Chondrocyte (in vitro differentiated cells): ENCODE data around the gene OR7D4. TPM values are rescaled to one million over a fixed set of nuclear protein-coding genes. Genes with fewer than 3 reads are reported as not detected.

ENCODE experiments used
- DNase-seq: peaks from one replicate; pipeline ENCODE4 v3.0.0; 2021; ENCODE audit warnings: mixed read lengths, low spot score
- H3K27ac Mint-ChIP-seq: one replicate; pipeline ENCODE4 v1.8.0; 2021; ENCODE audit warnings: mild to moderate bottlenecking, moderate library complexity, mixed read lengths; ENCODE audit not compliant: unreplicated experiment
- H3K27me3 Mint-ChIP-seq: 2 replicates; pipeline ENCODE4 v1.8.0; 2021; ENCODE audit warnings: low read depth, mixed read lengths
- H3K36me3 Mint-ChIP-seq: 2 replicates; pipeline ENCODE4 v1.8.0; 2021; ENCODE audit warnings: low read depth, mixed read lengths
- H3K4me1 Mint-ChIP-seq: 2 replicates; pipeline ENCODE4 v1.8.0; 2021; ENCODE audit warnings: low read depth, mild to moderate bottlenecking, mixed read lengths
- H3K4me3 Mint-ChIP-seq: one replicate; pipeline ENCODE4 v1.8.0; 2021; ENCODE audit warnings: mild to moderate bottlenecking, moderate library complexity, mixed read lengths; ENCODE audit not compliant: unreplicated experiment
- H3K9me3 Mint-ChIP-seq: 2 replicates; pipeline ENCODE4 v1.8.0; 2021; ENCODE audit warnings: low read depth, mixed read lengths
- CTCF ChIP-seq: fragments of 200-600 bp; sonication (generic); IDR thresholded peaks from 2 replicates; pipeline ENCODE4 v1.5.0; 2021; ENCODE audit warnings: antibody characterized with exemption, mild to moderate bottlenecking, moderate library complexity
- total RNA-seq: library from RNA; stranded (reverse); gene quantifications from 3 replicates; pipeline ENCODE4 v1.2.1, GENCODE V29; 2021

OR7D4 gene
- total RNA-seq, 1 donor from 2014 or later: not detected

DNA sequence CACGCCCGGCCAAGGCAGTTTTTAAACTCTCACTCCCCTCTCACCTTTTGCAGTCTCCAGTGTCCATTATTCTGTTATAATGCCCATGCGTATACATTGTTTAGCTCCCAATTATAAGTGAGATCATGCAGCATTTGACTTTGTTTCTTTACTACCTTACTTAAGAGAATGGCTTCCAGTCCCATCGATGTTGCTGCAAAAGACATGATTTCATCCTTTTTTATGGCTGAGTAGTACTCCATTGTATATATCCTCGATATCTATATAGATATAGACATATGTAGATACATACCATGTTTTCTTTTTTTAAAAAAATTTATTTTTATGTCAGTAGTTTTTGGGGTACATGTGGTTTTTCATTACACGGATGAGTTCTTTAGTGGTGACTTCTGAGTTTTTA, 32.2 kb downstream of the OR7D4 start:
- Mint-ChIP-seq H3K4me1 (no peaks in the 10 kb centered on the region), H3K27me3 (no peaks in the 10 kb centered on the region), H3K4me3 (no peak overlapping the region), H3K27ac (no peak overlapping the region), H3K36me3 (peaks cover 11% of the 10 kb centered on the region), H3K9me3 (peaks cover 14% of the 10 kb centered on the region)
- no peak for TF ChIP-seq CTCF
- DNase-seq: no peak

GRCh38 chr19:9183000-9183399, 36.4 kb downstream of the OR7D4 start:
- DNase-seq: no peak
- Mint-ChIP-seq H3K27me3 (no peaks in the 10 kb centered on the region), H3K36me3 (peaks cover 13% of the 10 kb centered on the region), H3K27ac (no peak overlapping the region), H3K9me3 (peaks cover 14% of the 10 kb centered on the region), H3K4me1 (no peaks in the 10 kb centered on the region), H3K4me3 (no peak overlapping the region)
- no peak for TF ChIP-seq CTCF

DNA sequence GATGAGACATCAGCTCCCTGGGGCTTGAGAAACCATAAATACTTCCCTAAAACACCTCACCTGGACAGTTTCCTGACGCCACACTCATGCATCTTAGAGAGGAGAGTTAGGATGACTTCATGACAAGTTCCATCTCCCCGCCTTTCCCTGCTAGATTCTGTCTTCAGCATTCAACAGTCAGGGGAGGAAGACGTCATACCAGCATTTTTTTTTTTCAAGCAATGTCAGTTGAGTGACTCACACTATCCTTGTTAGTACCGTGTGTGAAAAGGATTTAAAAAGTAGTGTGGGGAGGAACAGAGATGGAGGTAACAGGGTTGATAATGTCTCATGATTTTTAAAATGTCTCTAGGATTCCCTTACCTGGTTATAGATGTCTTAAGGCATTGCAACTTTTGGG, 40.5 kb downstream of the OR7D4 start, which contains the start of gene OR7D2:
TSS of gene OR7D2 (plus strand) at position 79 of the 400 bp plus-strand sequence. CDS start 6,803 bp downstream, outside the sequence.
- no peaks in the 10 kb centered on the region for H3K27me3 Mint-ChIP-seq
- no peak within 1 kb of the TSS for H3K4me3 Mint-ChIP-seq
- H3K36me3 Mint-ChIP-seq: peaks cover 11% of the 10 kb centered on the region
- H3K9me3 Mint-ChIP-seq: peaks cover 15% of the 10 kb centered on the region
- no peaks in the 10 kb centered on the region for H3K4me1 Mint-ChIP-seq
- no peak for TF ChIP-seq CTCF
- no peak within 1 kb of the TSS for H3K27ac Mint-ChIP-seq
- DNase-seq: no peak

DNA sequence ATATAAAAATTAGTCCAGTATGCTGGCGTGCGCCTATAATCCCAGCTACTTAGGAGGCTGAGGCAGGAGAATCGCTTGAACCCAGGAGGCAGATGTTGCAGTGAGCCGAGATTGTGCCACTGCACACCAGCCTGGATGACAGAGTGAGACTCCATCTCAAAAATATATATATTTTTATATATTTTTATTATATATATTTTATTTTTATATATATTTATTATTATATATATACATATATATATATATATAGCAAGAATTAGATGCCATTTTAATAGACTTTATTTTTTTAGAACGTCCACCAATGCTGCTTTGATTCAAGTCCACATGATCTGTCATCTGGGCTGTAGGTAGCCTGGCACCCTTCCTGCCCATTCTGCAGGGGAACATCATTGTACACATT, 44.1 kb downstream of the OR7D4 start:
- no peak for TF ChIP-seq CTCF
- H3K4me3 Mint-ChIP-seq: no peak overlapping the region
- no peaks in the 10 kb centered on the region for H3K27me3 Mint-ChIP-seq
- peaks cover 11% of the 10 kb centered on the region for H3K36me3 Mint-ChIP-seq
- H3K9me3 Mint-ChIP-seq: peaks cover 15% of the 10 kb centered on the region
- H3K27ac Mint-ChIP-seq: no peak overlapping the region
- DNase-seq: no peak
- no peaks in the 10 kb centered on the region for H3K4me1 Mint-ChIP-seq

DNA sequence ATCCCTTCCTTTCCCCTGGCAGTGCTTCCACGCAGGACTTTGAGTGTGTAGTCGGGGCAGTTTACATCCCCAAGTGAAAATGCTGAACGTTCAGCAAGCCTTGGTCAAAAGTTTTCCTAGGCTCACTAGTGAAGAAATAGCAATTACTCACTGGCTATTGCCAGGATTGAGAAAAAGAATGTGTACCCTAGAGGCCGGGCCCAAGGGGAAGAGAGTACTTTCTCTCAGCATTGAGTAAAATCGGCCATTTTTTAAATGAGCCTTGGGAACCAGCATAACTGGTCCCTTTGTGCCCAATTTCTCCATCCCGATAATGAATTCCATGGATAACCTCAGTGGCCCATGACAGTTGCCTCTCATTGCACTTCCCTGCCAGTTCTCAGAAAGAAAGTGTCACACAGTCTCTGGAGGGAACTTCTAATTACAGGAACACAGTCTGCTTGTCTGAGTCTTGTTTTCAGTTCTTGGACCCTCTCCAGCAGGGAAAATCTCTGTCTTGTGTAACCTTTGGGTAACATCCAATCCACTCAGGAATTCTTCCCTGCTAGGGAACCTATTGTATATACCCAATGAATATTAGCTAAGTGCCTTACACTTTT, 47.9 kb downstream of the OR7D4 start:
- no peak for DNase-seq
- Mint-ChIP-seq H3K27me3 (no peaks in the 10 kb centered on the region), H3K36me3 (peaks cover 7% of the 10 kb centered on the region), H3K4me3 (no peak overlapping the region), H3K4me1 (no peaks in the 10 kb centered on the region), H3K9me3 (peaks cover 6% of the 10 kb centered on the region), H3K27ac (no peak overlapping the region)
- TF ChIP-seq CTCF: no peak
